Esophagus (tissue), 2 donors: ENCODE data around the gene SH2B3. TPM values are rescaled to one million over a fixed set of nuclear protein-coding genes. Genes with fewer than 3 reads are reported as not detected.

Experiments used
- polyA plus RNA-seq, 2 donors: library from polyadenylated mRNA; stranded (reverse); fragments of 200-250 nt; gene quantifications; one replicate each; pipeline ENCODE4 v1.2.3, GENCODE V29; 2013
- donor health status: healthy with polysubstance abuse.
- donor health status: Bipolar disorder and iron deficiency.

Gene SH2B3
- polyA plus RNA-seq, 2 donors, result 0.79 to 1.8 TPM

Other genes starting within 250 kb of the SH2B3 start
- 10 to 100 TPM in 1 of 2 donors, 1 to 10 TPM in 1; 9.0 to 10.0 TPM for gene PHETA1, start 36.8 kb upstream of the SH2B3 start, polyA plus RNA-seq
- gene ATXN2, start 193.4 kb downstream of the SH2B3 start, polyA plus RNA-seq, result 10 to 100 TPM; 10.0 to 18.0 TPM